GM12865 (cell line): Measurements from ENCODE around the gene ZNF592.

Source experiments
- DNase-seq: peaks from one replicate; pipeline ENCODE4 v3.0.0; 2010; ENCODE audit warnings: low read depth
- H3K4me3 ChIP-seq: 2 replicates; pipeline ENCODE4 v1.5.1; 2011; ENCODE audit warnings: mild to moderate bottlenecking, low read depth, low read length, control low read depth
- CTCF ChIP-seq: IDR thresholded peaks from 2 replicates; pipeline ENCODE4 v1.5.1; 2011; ENCODE audit warnings: low read length, control low read depth, low read depth, inconsistent platforms; ENCODE audit not compliant: insufficient read depth; ENCODE audit errors: missing control alignments

Gene ZNF592

GRCh38 chr15:84828086-84828908 lies 79.9 kb downstream of the ZNF592 start:
- TF ChIP-seq CTCF, result no peak
- H3K4me3 ChIP-seq, result no peak overlapping the region
- no peak for DNase-seq

GRCh38 chr15:84829428-84829827 lies 81.0 kb downstream of the ZNF592 start:
- DNase-seq, result no peak
- TF ChIP-seq CTCF, result no peak
- H3K4me3 ChIP-seq, result no peak overlapping the region

- no peak overlapping the region for H3K4me3 ChIP-seq
- DNase-seq, result no peak
- no peak for TF ChIP-seq CTCF
These were observed 81.6 kb downstream of the ZNF592 start for GRCh38 chr15:84830036-84830435.

- no peak for DNase-seq
- H3K4me3 ChIP-seq, result no peak overlapping the region
- TF ChIP-seq CTCF, result no peak
These were observed 82.6 kb downstream of the ZNF592 start for GRCh38 chr15:84831028-84831427.

- no peak overlapping the region for H3K4me3 ChIP-seq
- TF ChIP-seq CTCF, result no peak
- DNase-seq, result no peak
These were observed 83.2 kb downstream of the ZNF592 start for GRCh38 chr15:84831613-84832012.

GRCh38 chr15:84832448-84833040 lies 84.2 kb downstream of the ZNF592 start:
- DNase-seq, result no peak
- TF ChIP-seq CTCF, result no peak
- no peak overlapping the region for H3K4me3 ChIP-seq
